ENCODE measurements around the gene VKORC1. TPM values are rescaled to one million over a fixed set of nuclear protein-coding genes. Genes with fewer than 3 reads are reported as not detected.

VKORC1 gene
- total RNA-seq, 1 donor from 2014 or later, result 139 TPM

DNA sequence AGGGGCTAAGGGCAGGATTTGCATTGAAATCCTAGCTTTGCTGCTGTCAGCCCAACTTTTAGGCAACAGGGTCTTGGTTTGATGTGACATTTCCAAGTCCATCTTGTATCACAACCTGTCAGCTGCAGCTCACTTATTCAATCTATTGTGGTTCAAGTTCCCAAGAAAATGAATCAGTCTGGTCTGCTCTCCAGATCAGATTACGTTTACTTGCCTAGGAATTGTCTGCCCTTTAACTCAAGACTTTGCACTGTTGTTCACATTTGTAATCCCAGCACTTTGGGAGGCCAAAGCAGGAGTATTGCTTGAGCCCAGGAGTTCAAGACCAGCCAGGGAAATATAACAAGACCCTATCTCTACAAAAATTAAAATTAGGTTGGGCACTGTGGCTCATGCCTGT, 51.2 kb downstream of the VKORC1 start:
- Histone ChIP-seq H3K27me3 (ENCODE audit: control insufficient read depth, insufficient read depth, low read length) (no peaks in the 10 kb centered on the region), H3K4me3 (ENCODE audit: low read depth, low read length) (no peak overlapping the region), H3K36me3 (ENCODE audit: control insufficient read depth, insufficient read depth, low read length) (no peaks in the 10 kb centered on the region)
- no peak for TF ChIP-seq CTCF (IDR thresholded peaks at IDR 0.05; ENCODE audit: insufficient read depth, low read length, poor library complexity, severe bottlenecking)
- no peak for DNase-seq (ENCODE audit: low read depth)

- no peak for DNase-seq (ENCODE audit: low read depth)
- Histone ChIP-seq H3K36me3 (ENCODE audit: control insufficient read depth, insufficient read depth, low read length) (peaks cover 1% of the 10 kb centered on the region), H3K4me3 (ENCODE audit: low read depth, low read length) (no peak overlapping the region), H3K27me3 (ENCODE audit: control insufficient read depth, insufficient read depth, low read length) (no peaks in the 10 kb centered on the region)
- no peak for TF ChIP-seq CTCF (IDR thresholded peaks at IDR 0.05; ENCODE audit: insufficient read depth, low read length, poor library complexity, severe bottlenecking)
Measured at GRCh38 chr16:31042866-31043265, 51.7 kb downstream of the VKORC1 start.

Other genes starting within 250 kb of the VKORC1 start
- 43.1 and 46.3 TPM in 2 replicates for gene BCL7C, start 200.7 kb downstream of the VKORC1 start, total RNA-seq
- 1.4 and 2.1 TPM in 2 replicates for gene CTF1, start 198.2 kb downstream of the VKORC1 start, total RNA-seq
- 36.4 and 37.9 TPM in 2 replicates for gene FBXL19, start 171.2 kb downstream of the VKORC1 start, total RNA-seq
- gene ORAI3, start 145.7 kb downstream of the VKORC1 start, total RNA-seq, result 35.3 and 37.9 TPM in 2 replicates
- 7.2 TPM in 2 replicates for gene SETD1A, start 137.0 kb downstream of the VKORC1 start, total RNA-seq
- gene HSD3B7, start 109.6 kb downstream of the VKORC1 start, total RNA-seq, result 11.5 and 13.8 TPM in 2 replicates
- 0.07 and 0.29 TPM in 2 replicates for gene STX1B, start 84.2 kb downstream of the VKORC1 start, total RNA-seq
- gene STX4, start 61.2 kb downstream of the VKORC1 start, total RNA-seq, result 26.3 and 28.0 TPM in 2 replicates
- 23.1 and 27.8 TPM in 2 replicates for gene ZNF668, start 20.6 kb downstream of the VKORC1 start, total RNA-seq
- 17.8 and 19.0 TPM in 2 replicates for gene ZNF646, start 20.4 kb downstream of the VKORC1 start, total RNA-seq
- 1.6 and 2.1 TPM in 2 replicates for gene PRSS53, start 5.9 kb downstream of the VKORC1 start, total RNA-seq
- gene BCKDK, start 13.6 kb upstream of the VKORC1 start, total RNA-seq, result 50.9 and 59.6 TPM in 2 replicates
- gene KAT8, start 22.9 kb upstream of the VKORC1 start, total RNA-seq, result 48.7 and 54.9 TPM in 2 replicates
- 146 and 169 TPM in 2 replicates for gene PRSS8, start 40.9 kb upstream of the VKORC1 start, total RNA-seq
- 0.55 and 1.5 TPM in 2 replicates for gene PRSS36, start 55.3 kb upstream of the VKORC1 start, total RNA-seq
- gene FUS, start 85.3 kb upstream of the VKORC1 start, total RNA-seq, result 71.9 and 83.1 TPM in 2 replicates
- 38.5 and 38.6 TPM in 2 replicates for gene PYCARD, start 108.0 kb upstream of the VKORC1 start, total RNA-seq
- gene TRIM72, start 119.3 kb upstream of the VKORC1 start, total RNA-seq, result not detected in 2 replicates
- gene PYDC1, start 122.3 kb upstream of the VKORC1 start, total RNA-seq, result not detected in 2 replicates
- gene ITGAM, start 165.2 kb upstream of the VKORC1 start, total RNA-seq, result 0.21 and 0.82 TPM in 2 replicates